GM12874 (cell line): ENCODE results near the gene SARM1.

Source experiments
- TF ChIP-seq, protein P1 (sequence below): IDR thresholded peaks from 2 replicates; pipeline ENCODE4 v1.5.1; 2011; ENCODE audit warnings: low read depth, mild to moderate bottlenecking, control low read depth, low read length, moderate library complexity; ENCODE audit not compliant: insufficient read depth

SARM1 gene

DNA sequence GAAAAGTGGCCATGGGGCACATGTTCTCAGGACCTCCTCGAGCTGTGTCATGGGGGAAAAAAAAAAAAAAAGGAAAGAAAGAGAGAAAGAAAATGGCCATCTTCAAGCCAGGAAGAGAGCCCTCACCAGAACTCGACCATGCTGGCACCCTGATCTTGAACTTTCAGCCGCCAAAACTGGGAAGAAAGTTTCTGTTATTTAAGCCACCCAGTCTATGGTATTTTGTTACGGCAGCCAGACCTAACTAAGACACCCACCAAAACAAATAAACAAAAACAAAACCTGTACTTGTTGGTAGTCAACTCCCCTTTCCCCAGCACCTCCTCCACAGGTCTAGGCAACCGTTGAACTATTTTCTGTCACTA, 75.9 kb downstream of the SARM1 start:
- TF ChIP-seq, protein P1, sequence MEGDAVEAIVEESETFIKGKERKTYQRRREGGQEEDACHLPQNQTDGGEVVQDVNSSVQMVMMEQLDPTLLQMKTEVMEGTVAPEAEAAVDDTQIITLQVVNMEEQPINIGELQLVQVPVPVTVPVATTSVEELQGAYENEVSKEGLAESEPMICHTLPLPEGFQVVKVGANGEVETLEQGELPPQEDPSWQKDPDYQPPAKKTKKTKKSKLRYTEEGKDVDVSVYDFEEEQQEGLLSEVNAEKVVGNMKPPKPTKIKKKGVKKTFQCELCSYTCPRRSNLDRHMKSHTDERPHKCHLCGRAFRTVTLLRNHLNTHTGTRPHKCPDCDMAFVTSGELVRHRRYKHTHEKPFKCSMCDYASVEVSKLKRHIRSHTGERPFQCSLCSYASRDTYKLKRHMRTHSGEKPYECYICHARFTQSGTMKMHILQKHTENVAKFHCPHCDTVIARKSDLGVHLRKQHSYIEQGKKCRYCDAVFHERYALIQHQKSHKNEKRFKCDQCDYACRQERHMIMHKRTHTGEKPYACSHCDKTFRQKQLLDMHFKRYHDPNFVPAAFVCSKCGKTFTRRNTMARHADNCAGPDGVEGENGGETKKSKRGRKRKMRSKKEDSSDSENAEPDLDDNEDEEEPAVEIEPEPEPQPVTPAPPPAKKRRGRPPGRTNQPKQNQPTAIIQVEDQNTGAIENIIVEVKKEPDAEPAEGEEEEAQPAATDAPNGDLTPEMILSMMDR: no peak

DNA sequence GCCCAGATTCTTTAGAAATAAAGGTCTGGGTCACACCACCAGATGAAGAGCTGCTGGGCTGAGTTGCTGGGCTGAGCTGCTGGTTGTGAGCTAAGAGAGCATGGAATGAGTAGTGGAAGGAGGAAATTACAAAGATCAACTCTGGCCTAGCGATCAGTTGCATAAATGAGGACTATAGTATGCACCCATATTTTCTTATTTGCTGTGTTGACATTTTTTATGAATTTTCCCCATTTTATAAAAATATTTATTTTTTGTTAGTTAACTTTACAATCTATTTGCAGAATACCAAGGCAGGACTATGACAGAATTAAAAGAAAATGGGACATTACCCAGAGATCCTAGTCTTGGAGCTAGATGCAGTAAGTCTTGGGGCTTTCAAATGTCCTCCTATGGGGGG, 78.4 kb downstream of the SARM1 start:
- TF ChIP-seq, protein P1: no peak
